Esophagus squamous epithelium (tissue), 4 donors: ENCODE results near the gene UNC5B.

ENCODE experiments used
- POLR2A ChIP-seq, 4 donors: fragments of 450-650 bp; IDR thresholded peaks; one replicate each; pipeline ENCODE4 v1.6.1; 2017; ENCODE audit warnings: antibody characterized with exemption in 4 of 4, mild to moderate bottlenecking in 4 of 4, moderate library complexity in 3 of 4
- TF ChIP-seq, protein P1 (sequence below), 6 experiments: fragments of 450-650 bp in 4 of 6; fragments of 200-600 bp in 2 of 6; sonication (generic) in 2 of 6; IDR thresholded peaks; one replicate each; pipeline ENCODE4 v1.5.1; 2016 to 2019; ENCODE audit warnings: antibody characterized with exemption in 6 of 6, mild to moderate bottlenecking in 4 of 6, moderate library complexity in 4 of 6

DNA sequence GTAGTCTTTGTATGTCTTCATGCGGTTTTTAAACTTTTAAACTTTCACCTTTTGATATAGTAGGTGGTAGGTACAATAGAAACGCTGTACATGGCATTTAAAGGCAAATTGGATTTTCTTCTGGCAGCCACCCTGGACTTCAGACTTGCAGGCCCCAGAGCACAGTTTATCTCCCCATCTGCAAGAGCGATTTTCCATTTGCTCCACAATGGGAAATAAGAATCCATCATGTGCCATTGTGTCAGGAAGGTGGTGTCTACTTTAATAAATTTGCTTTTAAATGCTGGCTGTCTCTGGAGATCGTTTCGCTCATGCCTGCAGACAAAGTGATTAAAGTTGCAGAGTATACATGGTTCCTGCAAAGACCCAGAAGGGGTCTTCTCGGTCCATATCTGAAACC, 38.9 kb downstream of the UNC5B start:
- TF ChIP-seq POLR2A (IDR thresholded peaks at IDR 0.05): no peak
- TF ChIP-seq, protein P1, sequence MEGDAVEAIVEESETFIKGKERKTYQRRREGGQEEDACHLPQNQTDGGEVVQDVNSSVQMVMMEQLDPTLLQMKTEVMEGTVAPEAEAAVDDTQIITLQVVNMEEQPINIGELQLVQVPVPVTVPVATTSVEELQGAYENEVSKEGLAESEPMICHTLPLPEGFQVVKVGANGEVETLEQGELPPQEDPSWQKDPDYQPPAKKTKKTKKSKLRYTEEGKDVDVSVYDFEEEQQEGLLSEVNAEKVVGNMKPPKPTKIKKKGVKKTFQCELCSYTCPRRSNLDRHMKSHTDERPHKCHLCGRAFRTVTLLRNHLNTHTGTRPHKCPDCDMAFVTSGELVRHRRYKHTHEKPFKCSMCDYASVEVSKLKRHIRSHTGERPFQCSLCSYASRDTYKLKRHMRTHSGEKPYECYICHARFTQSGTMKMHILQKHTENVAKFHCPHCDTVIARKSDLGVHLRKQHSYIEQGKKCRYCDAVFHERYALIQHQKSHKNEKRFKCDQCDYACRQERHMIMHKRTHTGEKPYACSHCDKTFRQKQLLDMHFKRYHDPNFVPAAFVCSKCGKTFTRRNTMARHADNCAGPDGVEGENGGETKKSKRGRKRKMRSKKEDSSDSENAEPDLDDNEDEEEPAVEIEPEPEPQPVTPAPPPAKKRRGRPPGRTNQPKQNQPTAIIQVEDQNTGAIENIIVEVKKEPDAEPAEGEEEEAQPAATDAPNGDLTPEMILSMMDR (IDR thresholded peaks at IDR 0.05): no peak
